Measurements from ENCODE around the gene GCAT.

GCAT gene

DNA sequence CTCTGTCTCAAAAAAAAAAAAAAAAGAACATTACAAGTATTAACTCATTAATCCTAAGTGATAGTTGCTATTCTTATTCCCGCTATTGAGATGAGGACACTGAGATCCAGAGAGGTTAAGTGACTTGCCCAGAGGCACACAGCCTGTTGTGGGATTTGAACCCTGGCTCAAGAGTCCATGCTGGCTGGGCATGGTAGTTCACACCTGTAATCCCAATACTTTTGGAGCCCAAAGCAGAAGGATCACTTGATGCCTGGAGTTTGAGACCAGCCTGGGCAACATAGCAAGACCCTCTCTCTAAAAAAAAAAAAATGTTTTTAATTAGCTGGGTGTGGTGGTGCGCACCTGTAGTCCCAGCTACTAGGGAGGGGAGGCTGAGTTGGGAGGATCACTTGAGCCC lies 4.1 kb downstream of the GCAT start:
- H3K4me3 ChIP-seq (ENCODE audit: low read depth, low read length), result no peak overlapping the region

DNA sequence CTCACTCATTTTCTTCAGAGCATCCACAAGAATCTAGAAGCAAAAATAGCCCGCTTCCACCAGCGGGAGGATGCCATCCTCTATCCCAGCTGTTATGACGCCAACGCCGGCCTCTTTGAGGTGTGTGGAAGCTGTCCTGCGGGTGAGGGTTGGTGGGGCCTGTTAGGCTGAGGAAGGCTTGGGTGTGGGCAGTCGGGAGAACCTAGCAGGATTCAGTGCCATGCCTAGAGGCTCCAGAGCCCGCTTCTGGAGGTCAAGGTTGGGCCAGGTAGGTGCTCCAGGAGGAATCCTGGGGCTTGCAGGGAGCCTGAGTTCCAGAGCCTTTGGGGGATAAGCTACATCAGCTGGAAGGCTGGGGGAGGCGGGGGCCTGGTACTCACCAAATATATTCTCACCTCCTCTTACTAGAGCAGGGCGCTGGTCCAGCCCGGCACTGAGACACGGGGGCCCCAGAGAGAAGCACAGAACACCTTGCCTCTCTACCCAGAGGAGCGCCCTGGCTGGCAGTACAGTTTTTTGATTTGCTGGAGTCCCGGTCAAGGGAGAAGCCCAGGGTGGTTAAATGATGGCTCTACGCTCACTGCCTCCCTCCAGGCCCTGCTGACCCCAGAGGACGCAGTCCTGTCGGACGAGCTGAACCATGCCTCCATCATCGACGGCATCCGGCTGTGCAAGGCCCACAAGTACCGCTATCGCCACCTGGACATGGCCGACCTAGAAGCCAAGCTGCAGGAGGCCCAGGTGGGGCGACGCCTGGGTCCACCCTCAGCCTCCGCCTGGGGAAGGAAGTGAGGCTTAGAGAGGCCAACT lies 5.3 kb downstream of the GCAT start:
- TF ChIP-seq, protein P1, sequence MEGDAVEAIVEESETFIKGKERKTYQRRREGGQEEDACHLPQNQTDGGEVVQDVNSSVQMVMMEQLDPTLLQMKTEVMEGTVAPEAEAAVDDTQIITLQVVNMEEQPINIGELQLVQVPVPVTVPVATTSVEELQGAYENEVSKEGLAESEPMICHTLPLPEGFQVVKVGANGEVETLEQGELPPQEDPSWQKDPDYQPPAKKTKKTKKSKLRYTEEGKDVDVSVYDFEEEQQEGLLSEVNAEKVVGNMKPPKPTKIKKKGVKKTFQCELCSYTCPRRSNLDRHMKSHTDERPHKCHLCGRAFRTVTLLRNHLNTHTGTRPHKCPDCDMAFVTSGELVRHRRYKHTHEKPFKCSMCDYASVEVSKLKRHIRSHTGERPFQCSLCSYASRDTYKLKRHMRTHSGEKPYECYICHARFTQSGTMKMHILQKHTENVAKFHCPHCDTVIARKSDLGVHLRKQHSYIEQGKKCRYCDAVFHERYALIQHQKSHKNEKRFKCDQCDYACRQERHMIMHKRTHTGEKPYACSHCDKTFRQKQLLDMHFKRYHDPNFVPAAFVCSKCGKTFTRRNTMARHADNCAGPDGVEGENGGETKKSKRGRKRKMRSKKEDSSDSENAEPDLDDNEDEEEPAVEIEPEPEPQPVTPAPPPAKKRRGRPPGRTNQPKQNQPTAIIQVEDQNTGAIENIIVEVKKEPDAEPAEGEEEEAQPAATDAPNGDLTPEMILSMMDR (IDR thresholded peaks at IDR 0.05; ENCODE audit: borderline replicate concordance, insufficient read depth, low read depth, low read length), result no peak
- H3K4me3 ChIP-seq (ENCODE audit: low read depth, low read length), result no peak overlapping the region

More for the DNA sequence above, 4.1 kb downstream of the GCAT start:
- TF ChIP-seq, protein P1 (IDR thresholded peaks at IDR 0.05; ENCODE audit: borderline replicate concordance, insufficient read depth, low read depth, low read length), result no peak

DNA sequence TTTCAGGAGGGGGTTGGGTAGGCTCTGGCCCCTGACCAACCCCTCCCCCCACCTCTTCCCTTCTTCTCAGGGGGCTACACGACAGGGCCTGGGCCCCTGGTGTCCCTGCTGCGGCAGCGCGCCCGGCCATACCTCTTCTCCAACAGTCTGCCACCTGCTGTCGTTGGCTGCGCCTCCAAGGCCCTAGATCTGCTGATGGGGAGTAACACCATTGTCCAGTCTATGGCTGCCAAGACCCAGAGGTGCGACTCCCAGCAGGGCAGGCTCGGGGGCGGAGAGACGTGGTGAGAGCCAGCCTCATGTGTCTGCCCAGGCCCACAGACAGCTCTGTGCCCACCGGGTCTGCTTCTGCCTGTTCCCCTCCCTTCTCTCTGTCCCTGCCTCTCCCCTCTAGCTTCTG lies 7.9 kb downstream of the GCAT start:
- no peak overlapping the region for H3K4me3 ChIP-seq (ENCODE audit: low read depth, low read length)
- TF ChIP-seq, protein P1 (IDR thresholded peaks at IDR 0.05; ENCODE audit: borderline replicate concordance, insufficient read depth, low read depth, low read length), result no peak

DNA sequence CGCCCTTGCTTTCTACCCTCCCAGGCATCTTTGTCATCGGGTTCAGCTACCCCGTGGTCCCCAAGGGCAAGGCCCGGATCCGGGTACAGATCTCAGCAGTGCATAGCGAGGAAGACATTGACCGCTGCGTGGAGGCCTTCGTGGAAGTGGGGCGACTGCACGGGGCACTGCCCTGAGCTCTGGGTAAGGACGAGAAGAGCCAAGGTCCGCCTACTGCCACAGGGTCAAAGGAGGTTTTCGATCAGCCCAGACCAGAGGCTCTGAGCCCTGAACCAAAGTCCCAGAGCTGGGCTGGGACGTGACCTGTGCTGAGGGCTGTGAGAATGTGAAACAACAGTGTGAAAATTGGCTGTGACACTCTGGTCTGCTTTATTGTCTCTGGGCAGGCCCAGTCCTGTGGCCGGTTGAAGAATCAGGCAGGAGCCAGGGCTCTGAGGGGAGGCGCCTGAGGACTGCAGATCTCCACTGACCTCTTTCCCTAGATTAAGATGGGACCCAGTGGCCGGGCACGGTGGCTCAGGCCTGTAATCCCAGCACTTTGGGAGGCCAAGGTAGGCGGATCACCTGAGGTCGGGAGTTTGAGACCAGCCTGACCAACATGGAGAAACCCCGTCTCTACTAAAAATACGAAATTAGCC lies 8.9 kb downstream of the GCAT start:
- H3K4me3 ChIP-seq (ENCODE audit: low read depth, low read length), result no peak overlapping the region
- TF ChIP-seq, protein P1 (IDR thresholded peaks at IDR 0.05; ENCODE audit: borderline replicate concordance, insufficient read depth, low read depth, low read length), result no peak

DNA sequence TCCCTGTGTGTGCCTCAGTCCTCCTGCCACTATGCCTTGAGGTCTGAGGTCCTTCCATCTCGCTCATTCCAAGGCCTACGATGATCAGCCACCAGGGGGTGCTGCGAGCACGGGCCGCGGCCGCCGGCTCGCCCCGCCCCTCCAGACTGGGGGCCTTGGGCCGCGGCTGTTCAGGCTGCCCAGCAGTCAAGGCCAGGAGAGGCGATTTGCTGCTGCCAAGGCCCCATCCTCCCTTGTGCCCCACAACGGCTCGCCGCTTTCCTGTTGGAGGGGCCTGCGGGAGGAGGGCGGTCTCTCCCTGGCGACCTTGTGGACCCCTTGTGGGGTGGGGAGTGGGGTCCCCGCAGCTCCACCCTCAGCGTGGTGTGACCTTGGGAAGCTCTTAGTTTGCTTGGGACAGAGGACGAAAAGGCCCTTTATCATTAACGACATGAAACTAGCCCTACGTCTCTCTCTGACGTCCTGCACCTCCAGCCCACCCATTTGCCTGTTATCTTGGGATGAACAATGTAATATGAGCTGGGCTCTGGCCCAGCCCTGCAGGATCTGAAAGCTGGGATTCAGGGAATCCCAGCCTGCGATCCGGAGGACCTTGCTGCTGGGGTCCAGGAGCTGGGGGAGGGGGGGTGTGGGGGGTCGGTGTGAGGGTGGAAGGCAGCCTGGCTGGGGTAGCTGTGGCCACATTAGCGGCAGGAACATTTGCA lies 10.1 kb downstream of the GCAT start:
- no peak overlapping the region for H3K4me3 ChIP-seq (ENCODE audit: low read depth, low read length)
- TF ChIP-seq, protein P1 (IDR thresholded peaks at IDR 0.05; ENCODE audit: borderline replicate concordance, insufficient read depth, low read depth, low read length), result peak; percentile 96

DNA sequence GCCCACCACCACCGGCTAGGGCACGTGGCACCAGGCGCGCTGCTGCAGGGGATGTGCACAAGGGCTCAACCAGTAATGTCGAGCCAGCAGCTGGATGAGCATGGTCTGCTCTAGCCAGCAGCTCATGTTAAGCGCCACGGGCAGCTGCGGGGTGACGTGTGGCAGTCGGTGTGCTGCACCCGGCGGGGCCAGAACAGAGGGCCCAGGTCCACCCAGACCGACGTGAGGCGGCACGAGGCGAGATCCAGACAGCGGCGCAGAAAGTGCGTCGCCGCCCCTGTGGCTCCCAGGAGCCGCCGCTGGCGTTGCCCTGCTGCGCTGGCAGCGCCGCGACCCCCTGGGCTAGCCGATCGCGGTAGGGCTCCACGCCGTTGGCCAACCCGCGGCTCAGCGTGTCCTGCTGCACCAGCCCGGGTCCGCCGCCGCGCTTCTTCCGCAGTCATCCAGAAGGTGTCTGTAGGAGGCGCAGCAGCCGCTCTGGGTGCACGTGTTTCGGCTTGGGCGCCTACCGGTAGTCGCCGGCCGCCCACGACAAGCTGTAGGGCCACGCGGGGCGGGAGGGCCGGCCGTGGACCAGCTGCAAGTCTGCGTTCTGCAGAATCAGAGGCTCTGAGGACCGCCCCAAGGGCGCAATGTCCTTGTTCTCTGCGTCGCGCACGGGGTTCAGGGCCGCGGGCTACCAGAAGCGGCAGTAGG lies 10.8 kb downstream of the GCAT start:
- peak overlapping the region; percentile 38 for H3K4me3 ChIP-seq (ENCODE audit: low read depth, low read length)
- TF ChIP-seq, protein P1 (IDR thresholded peaks at IDR 0.05; ENCODE audit: borderline replicate concordance, insufficient read depth, low read depth, low read length), result peak; percentile 48; the same call in 1 of the 2 replicates

All from GM12875 (cell line).